Rectal smooth muscle tissue (tissue), 1 donor: ENCODE data around the gene ABL2.

Source experiments
- H3K27ac ChIP-seq: one replicate; pipeline ENCODE4 v1.7.0; 2013; ENCODE audit warnings: low read depth, low read length, inconsistent platforms
- H3K27me3 ChIP-seq: one replicate; pipeline ENCODE4 v1.7.0; 2013; ENCODE audit warnings: low read length; ENCODE audit not compliant: control insufficient read depth, insufficient read depth
- H3K36me3 ChIP-seq: one replicate; pipeline ENCODE4 v1.7.0; 2013; ENCODE audit warnings: low read length; ENCODE audit not compliant: control insufficient read depth, insufficient read depth
- H3K4me1 ChIP-seq: one replicate; pipeline ENCODE4 v1.7.0; 2013; ENCODE audit warnings: low read length; ENCODE audit not compliant: control insufficient read depth, insufficient read depth
- H3K4me3 ChIP-seq: one replicate; pipeline ENCODE4 v1.7.0; 2013; ENCODE audit warnings: low read length
- H3K9ac ChIP-seq: one replicate; pipeline ENCODE4 v1.7.0; 2013; ENCODE audit warnings: low read length

The ABL2 gene

GRCh38 chr1:179156708-179157107 is 72.8 kb downstream of the ABL2 start:
- no peak overlapping the region for H3K4me3 ChIP-seq
- no peaks in the 10 kb centered on the region for H3K4me1 ChIP-seq
- H3K27ac ChIP-seq = no peak overlapping the region
- H3K27me3 ChIP-seq = no peaks in the 10 kb centered on the region
- H3K9ac ChIP-seq = no peak overlapping the region
- H3K36me3 ChIP-seq = no peaks in the 10 kb centered on the region

DNA sequence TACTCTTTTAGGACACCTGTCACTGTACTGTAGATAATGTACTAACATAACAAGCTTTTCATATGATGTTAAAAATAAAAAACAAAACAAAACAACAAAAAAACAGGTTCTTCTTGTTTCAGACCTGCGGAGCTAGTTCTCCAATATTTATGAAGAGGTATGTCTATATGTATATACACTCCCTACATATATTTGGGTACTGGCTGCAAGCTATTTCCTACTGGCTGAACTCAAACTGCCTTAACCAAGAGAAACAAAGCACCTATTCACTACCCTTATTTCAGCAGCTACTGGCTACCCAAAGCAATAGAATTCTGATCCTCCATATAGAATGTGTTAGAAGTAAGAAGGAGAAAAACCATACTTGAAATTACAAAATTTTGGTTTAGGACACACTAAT is 73.5 kb downstream of the ABL2 start:
- H3K27me3 ChIP-seq = no peaks in the 10 kb centered on the region
- H3K27ac ChIP-seq = no peak overlapping the region
- H3K9ac ChIP-seq = no peak overlapping the region
- no peaks in the 10 kb centered on the region for H3K36me3 ChIP-seq
- H3K4me3 ChIP-seq = no peak overlapping the region
- no peaks in the 10 kb centered on the region for H3K4me1 ChIP-seq

DNA sequence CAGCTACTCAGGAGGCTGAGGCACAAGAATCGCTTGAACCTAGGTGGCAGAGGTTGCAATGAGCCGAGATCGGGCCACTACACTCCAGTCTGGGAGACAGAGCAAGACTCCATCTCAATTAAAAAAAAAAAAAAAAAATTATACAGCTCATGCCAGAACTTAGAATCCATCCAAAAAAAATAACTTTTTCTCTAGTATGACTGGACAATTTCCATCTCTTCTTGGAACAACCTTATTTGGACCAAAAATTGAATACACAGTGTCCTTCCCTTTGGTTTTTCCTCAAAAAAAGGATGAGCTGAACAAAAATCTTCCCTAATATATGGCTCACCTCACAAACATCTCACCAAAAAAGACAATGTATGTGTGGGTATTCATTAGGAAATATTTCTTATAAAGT is 73.9 kb downstream of the ABL2 start:
- H3K4me3 ChIP-seq = no peak overlapping the region
- no peaks in the 10 kb centered on the region for H3K27me3 ChIP-seq
- H3K4me1 ChIP-seq = no peaks in the 10 kb centered on the region
- H3K9ac ChIP-seq = no peak overlapping the region
- H3K36me3 ChIP-seq = no peaks in the 10 kb centered on the region
- H3K27ac ChIP-seq = no peak overlapping the region

- no peak overlapping the region for H3K9ac ChIP-seq
- H3K36me3 ChIP-seq = no peaks in the 10 kb centered on the region
- H3K4me1 ChIP-seq = no peaks in the 10 kb centered on the region
- H3K27ac ChIP-seq = no peak overlapping the region
- H3K4me3 ChIP-seq = no peak overlapping the region
- no peaks in the 10 kb centered on the region for H3K27me3 ChIP-seq
Observed at GRCh38 chr1:179154437-179154836, 75.0 kb downstream of the ABL2 start.

DNA sequence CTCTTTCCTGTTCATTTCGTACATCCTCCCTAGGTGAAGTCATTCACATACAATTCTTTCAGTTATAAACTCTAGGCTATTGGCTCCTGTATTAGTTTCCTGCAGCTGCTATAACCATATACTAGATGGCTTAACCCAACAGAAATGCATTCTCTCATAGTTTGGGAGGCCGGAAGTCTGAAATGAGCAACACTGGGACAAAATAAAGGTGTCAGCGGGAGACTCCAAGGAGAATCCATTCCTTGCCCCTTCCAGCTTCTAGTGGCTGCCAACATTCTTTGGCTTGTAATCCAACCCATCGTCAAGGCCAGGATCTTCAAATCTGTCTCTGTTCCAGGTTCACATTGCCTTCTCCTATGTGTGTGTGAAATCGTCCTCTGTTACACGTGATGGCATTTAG is 76.3 kb downstream of the ABL2 start:
- no peak overlapping the region for H3K4me3 ChIP-seq
- no peak overlapping the region for H3K9ac ChIP-seq
- H3K36me3 ChIP-seq = no peaks in the 10 kb centered on the region
- H3K4me1 ChIP-seq = no peaks in the 10 kb centered on the region
- no peaks in the 10 kb centered on the region for H3K27me3 ChIP-seq
- H3K27ac ChIP-seq = no peak overlapping the region

- Histone ChIP-seq H3K4me1 (no peaks in the 10 kb centered on the region), H3K9ac (no peak overlapping the region), H3K27ac (no peak overlapping the region), H3K27me3 (no peaks in the 10 kb centered on the region), H3K36me3 (no peaks in the 10 kb centered on the region), H3K4me3 (no peak overlapping the region)
Observed at GRCh38 chr1:179151908-179152682, 77.4 kb downstream of the ABL2 start.

GRCh38 chr1:179146911-179147310 is 82.6 kb downstream of the ABL2 start:
- Histone ChIP-seq H3K9ac (no peak overlapping the region), H3K27me3 (no peaks in the 10 kb centered on the region), H3K4me3 (no peak overlapping the region), H3K36me3 (no peaks in the 10 kb centered on the region), H3K4me1 (no peaks in the 10 kb centered on the region), H3K27ac (no peak overlapping the region)

GRCh38 chr1:179146476-179146875 is 83.0 kb downstream of the ABL2 start:
- no peak overlapping the region for H3K9ac ChIP-seq
- H3K4me1 ChIP-seq = no peaks in the 10 kb centered on the region
- no peak overlapping the region for H3K27ac ChIP-seq

DNA sequence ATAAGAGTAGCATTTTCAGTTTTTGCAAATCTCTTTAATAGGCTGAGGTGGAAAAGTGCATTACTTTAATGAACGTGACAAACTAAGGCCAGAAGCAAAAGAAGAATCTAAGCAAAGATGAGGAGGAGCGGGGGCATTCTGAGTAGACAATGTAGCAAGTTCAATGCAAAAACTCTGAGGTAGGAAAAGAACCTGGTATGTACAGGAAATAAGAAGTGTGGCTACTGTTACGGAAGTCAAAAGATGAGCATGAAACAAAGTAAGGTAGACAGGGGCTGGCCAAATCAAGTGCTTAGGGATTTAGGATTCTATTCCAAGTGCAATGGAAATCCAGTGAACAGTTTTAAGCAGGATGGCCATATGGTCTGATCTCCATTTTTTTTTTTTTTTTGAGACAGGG is 84.0 kb downstream of the ABL2 start:
- H3K36me3 ChIP-seq = no peaks in the 10 kb centered on the region
- H3K4me1 ChIP-seq = no peaks in the 10 kb centered on the region

More at GRCh38 chr1:179146476-179146875, 83.0 kb downstream of the ABL2 start:
- no peaks in the 10 kb centered on the region for H3K27me3 ChIP-seq
- no peaks in the 10 kb centered on the region for H3K36me3 ChIP-seq
- no peak overlapping the region for H3K4me3 ChIP-seq

GRCh38 chr1:179144626-179145025 is 84.9 kb downstream of the ABL2 start:
- H3K36me3 ChIP-seq = no peaks in the 10 kb centered on the region
- no peaks in the 10 kb centered on the region for H3K27me3 ChIP-seq
- H3K27ac ChIP-seq = no peak overlapping the region
- H3K4me1 ChIP-seq = no peaks in the 10 kb centered on the region
- H3K9ac ChIP-seq = no peak overlapping the region
- no peak overlapping the region for H3K4me3 ChIP-seq

More for the DNA sequence above, 84.0 kb downstream of the ABL2 start:
- H3K4me3 ChIP-seq = no peak overlapping the region
- no peaks in the 10 kb centered on the region for H3K27me3 ChIP-seq
- no peak overlapping the region for H3K9ac ChIP-seq
- H3K27ac ChIP-seq = no peak overlapping the region

DNA sequence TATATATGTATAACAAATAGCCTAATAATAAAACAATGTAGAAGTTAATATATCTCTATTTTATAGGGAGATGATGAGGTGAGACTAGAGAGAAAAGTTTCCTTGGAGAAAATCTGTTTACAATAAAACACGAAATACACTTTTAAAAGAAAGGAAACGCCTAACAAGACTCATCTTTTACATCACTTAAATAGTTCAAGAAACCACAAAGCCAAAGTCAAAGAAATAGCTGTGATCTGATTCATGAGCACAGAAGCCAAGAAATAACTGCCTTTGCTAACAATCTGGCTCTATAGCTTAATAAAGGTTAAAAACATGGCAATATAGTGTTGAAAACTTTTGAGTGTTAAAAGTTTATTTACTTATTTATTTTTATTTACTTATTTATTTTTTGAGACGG is 86.2 kb downstream of the ABL2 start:
- Histone ChIP-seq H3K4me3 (no peak overlapping the region), H3K9ac (no peak overlapping the region), H3K27me3 (no peaks in the 10 kb centered on the region), H3K4me1 (no peaks in the 10 kb centered on the region), H3K36me3 (no peaks in the 10 kb centered on the region), H3K27ac (peak overlapping the region; percentile 51)

DNA sequence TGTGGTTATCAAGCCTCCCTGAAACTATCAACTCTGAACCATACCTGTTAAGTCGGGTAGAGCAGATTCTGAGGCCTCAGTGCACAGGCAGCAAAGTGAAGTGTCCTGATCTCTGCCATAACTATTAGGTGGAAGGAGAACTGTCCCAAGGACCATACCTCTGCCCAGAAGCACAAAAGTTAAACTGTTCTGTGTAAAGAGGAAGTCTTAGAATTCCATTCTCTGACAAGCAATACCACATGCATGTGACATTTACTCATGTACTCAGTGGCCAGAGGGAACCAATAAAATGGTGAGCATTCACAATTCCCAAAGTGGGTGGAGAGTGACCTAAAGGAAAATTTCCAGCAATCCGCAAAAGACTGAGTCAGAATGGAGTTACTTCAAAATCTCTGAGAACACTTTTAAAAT is 86.6 kb downstream of the ABL2 start:
- Histone ChIP-seq H3K36me3 (no peaks in the 10 kb centered on the region), H3K4me3 (no peak overlapping the region), H3K4me1 (no peaks in the 10 kb centered on the region), H3K27me3 (no peaks in the 10 kb centered on the region), H3K9ac (no peak overlapping the region), H3K27ac (peak overlapping the region; percentile 25)

- H3K4me3 ChIP-seq = no peak overlapping the region
- H3K36me3 ChIP-seq = no peaks in the 10 kb centered on the region
- H3K27me3 ChIP-seq = no peaks in the 10 kb centered on the region
- H3K9ac ChIP-seq = no peak overlapping the region
- H3K27ac ChIP-seq = peak overlapping the region; percentile 48
- H3K4me1 ChIP-seq = no peaks in the 10 kb centered on the region
Observed at GRCh38 chr1:179141592-179142251, 87.8 kb downstream of the ABL2 start.
